ENCODE measurements around the gene NR2F6.
A peak's percentile ranks its signal among the peaks of the same experiment; 100 is the strongest.
"Not testable (repeated sequence)": the region's sequence is repeated elsewhere in the genome, so short reads cannot be mapped to it uniquely, and the experiment has no call there.

Gene NR2F6

GRCh38 chr19:17245535-17245984 is at the start of gene NR2F6:
TSS of gene NR2F6 (minus strand) at chr19:17245919. CDS start at chr19:17245220, 699 bp downstream.
- no peak for DNase-seq (ENCODE audit: low read depth, low spot score)

- no peak for DNase-seq (ENCODE audit: low read depth, low spot score)
Observed at GRCh38 chr19:17294051-17294891, 48.6 kb upstream of the NR2F6 start.

GRCh38 chr19:17293605-17294004 is 47.9 kb upstream of the NR2F6 start:
- DNase-seq (ENCODE audit: low read depth, low spot score): no peak

- DNase-seq (ENCODE audit: low read depth, low spot score): peak; percentile 82
Observed at GRCh38 chr19:17292301-17293074, 46.8 kb upstream of the NR2F6 start.

- peak; percentile 86 for DNase-seq (ENCODE audit: low read depth, low spot score)
Observed at GRCh38 chr19:17289489-17289888, 43.8 kb upstream of the NR2F6 start.

GRCh38 chr19:17286752-17287151 is 41.0 kb upstream of the NR2F6 start:
- no peak for DNase-seq (ENCODE audit: low read depth, low spot score)

- no peak for DNase-seq (ENCODE audit: low read depth, low spot score)
Observed at GRCh38 chr19:17286263-17286662, 40.5 kb upstream of the NR2F6 start.

GRCh38 chr19:17285415-17286135 is 39.9 kb upstream of the NR2F6 start:
- DNase-seq (ENCODE audit: low read depth, low spot score): no peak

- no peak for DNase-seq (ENCODE audit: low read depth, low spot score)
Observed at GRCh38 chr19:17283504-17283996, 37.8 kb upstream of the NR2F6 start.

- no peak for DNase-seq (ENCODE audit: low read depth, low spot score)
Observed at GRCh38 chr19:17282488-17283125, 36.9 kb upstream of the NR2F6 start.

- no peak for DNase-seq (ENCODE audit: low read depth, low spot score)
Observed at GRCh38 chr19:17281391-17282304, 35.9 kb upstream of the NR2F6 start, which contains the start of gene ANKLE1. TSS of gene ANKLE1 (plus strand) at chr19:17281901. CDS start at chr19:17281921, 20 bp downstream.

GRCh38 chr19:17279436-17279835 is 33.7 kb upstream of the NR2F6 start:
- DNase-seq (ENCODE audit: low read depth, low spot score): no peak

- no peak for DNase-seq (ENCODE audit: low read depth, low spot score)
Observed at GRCh38 chr19:17275441-17276175, 29.9 kb upstream of the NR2F6 start.

GRCh38 chr19:17274892-17275291 is 29.2 kb upstream of the NR2F6 start:
- not testable (repeated sequence) for DNase-seq (ENCODE audit: low read depth, low spot score)

GRCh38 chr19:17268754-17269153 is 23.0 kb upstream of the NR2F6 start:
- no peak for DNase-seq (ENCODE audit: low read depth, low spot score)

- peak; percentile 100 for DNase-seq (ENCODE audit: low read depth, low spot score)
Observed at GRCh38 chr19:17266975-17267788, 21.5 kb upstream of the NR2F6 start, which contains the start of gene BABAM1. TSS of gene BABAM1 (plus strand) at chr19:17267443. CDS start at chr19:17268807, 1,364 bp downstream.

- no peak for DNase-seq (ENCODE audit: low read depth, low spot score)
Observed at GRCh38 chr19:17266589-17266974, 20.9 kb upstream of the NR2F6 start.

GRCh38 chr19:17266026-17266425 is 20.3 kb upstream of the NR2F6 start:
- DNase-seq (ENCODE audit: low read depth, low spot score): no peak

GRCh38 chr19:17264641-17264979 is 18.9 kb upstream of the NR2F6 start, which contains the start of gene USHBP1:
TSS of gene USHBP1 (minus strand) at chr19:17264745. CDS start at chr19:17264299, 446 bp downstream.
- no peak for DNase-seq (ENCODE audit: low read depth, low spot score)
